GM19023 (cell line): Measurements from ENCODE around the gene MAST3.

Source experiments
- ATAC-seq: cut with Tn5 transposase; IDR thresholded peaks from one replicate; pipeline ENCODE4 v1.9.1; 2021; ENCODE audit warnings: mild to moderate bottlenecking, moderate library complexity; ENCODE audit not compliant: unreplicated experiment

MAST3 gene

DNA sequence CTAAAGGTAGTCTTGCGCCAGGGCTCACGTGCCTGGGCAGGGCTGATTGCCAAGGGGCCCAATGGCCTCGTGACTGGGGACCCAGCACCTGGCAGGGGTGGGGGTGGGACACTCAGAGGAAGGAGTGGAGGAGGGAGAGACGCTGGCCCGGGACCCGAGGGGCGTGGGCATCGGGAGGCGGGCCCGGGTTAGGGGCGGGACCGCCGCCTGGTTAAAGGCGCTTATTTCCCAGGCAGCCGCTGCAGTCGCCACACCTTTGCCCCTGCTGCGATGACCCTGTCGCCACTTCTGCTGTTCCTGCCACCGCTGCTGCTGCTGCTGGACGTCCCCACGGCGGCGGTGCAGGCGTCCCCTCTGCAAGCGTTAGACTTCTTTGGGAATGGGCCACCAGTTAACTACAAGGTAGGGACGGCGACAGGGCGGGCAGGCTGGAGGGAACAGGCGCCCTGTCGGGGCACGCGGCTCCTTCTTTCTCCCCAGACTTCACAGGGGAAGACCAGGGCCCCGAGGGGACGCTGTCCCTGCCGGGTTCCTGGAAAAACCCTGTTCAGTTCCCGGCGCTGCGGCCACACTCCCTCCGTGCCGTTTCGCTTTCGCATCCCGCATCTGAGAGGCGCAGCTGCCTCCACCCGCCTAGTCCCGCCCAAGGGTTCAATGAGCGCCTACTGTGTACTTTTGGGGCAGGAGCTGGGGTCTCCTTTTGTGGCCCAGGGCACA is 76.2 kb downstream of the MAST3 start, which contains the start of gene IFI30:
Gene IFI30 (plus strand): TSS at position 242 of the 717 bp plus-strand sequence. CDS start 29 bp downstream, at position 271.
- ATAC-seq, result peak; percentile 54

DNA sequence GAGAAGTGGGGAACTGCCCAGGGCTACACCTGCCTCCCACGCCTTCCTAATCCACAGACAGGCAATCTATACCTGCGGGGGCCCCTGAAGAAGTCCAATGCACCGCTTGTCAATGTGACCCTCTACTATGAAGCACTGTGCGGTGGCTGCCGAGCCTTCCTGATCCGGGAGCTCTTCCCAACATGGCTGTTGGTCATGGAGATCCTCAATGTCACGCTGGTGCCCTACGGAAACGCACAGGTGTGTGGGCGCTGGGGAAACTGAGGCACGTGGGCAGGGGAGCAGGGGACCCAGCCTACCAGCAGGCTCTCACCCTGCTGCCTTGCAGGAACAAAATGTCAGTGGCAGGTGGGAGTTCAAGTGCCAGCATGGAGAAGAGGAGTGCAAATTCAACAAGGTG is 77.4 kb downstream of the MAST3 start:
- no peak for ATAC-seq

DNA sequence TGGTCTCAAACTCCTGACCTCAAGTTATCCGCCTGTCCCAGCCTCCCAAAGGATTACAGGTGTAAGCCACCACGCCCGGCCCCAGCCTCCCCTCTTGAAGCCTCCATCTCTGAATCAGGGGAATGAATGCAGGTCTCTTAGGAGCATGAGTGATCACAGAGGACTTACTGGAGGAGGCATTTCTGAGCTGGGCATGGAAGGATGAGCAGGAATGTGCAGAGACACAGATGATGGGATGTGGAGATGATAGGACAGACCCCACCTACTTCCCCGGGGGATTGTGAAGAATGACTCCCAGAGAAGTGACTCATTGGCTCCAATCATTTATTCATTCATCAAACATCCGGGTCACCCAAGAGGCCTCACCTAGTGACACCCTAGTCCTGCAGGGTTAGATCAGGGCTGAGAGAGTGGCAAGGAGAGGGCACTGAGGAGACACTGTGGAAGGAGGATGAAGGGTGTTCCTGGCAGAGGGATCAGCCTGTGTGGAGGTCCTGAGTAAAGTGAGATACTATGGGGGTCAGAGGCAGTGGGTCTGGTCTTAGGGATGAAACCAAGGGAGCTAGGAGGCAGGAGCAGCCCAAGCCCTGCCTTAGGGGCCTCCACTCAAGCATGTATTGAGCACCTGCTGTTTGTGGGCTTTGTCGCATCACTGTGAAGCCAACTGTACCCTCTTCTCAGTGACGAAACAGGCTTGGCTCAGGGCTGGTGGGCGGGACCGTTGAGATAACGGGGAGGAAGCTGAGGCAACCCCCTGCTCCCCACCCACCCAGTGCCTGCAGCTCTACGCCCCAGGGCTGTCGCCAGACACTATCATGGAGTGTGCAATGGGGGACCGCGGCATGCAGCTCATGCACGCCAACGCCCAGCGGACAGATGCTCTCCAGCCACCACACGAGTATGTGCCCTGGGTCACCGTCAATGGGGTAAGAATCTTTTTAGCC is 79.1 kb downstream of the MAST3 start:
- no peak for ATAC-seq

DNA sequence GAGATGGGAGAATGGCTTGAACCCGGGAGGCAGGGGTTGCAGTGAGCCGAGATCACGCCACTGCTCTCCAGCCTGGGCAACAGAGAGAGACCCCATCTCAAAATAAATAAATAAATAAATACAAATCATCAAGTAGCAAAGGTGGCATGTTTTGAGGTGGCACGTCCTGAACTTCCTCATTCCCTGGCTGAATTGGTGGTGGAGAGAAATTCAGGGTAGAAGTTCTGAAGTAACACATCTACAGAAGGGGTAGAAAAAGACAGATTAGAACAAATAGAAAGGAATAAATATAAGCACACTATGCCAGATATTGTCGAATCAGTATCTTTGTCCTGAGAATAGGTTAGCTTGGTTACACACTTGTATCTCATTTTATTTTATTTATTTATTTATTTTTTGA is 82.4 kb downstream of the MAST3 start:
- no peak for ATAC-seq

DNA sequence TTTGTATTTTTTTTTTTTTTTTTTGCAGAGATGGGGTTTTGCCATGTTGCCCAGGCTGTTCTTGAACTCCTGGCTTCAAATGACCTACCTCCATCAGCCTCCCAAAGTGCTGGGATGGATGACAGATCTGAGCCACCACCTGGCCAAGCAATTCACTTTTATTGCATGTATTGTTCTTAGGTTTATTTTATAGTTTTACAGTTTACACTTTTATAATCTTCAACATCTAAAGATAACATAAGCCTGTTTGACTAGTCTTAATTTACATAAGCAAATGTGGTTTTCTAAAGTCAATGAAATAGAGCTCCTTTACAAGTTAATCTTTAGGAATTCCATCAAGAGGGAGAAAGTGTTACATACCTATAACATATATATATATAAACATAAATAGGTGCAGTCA is 86.0 kb downstream of the MAST3 start:
- no peak for ATAC-seq

DNA sequence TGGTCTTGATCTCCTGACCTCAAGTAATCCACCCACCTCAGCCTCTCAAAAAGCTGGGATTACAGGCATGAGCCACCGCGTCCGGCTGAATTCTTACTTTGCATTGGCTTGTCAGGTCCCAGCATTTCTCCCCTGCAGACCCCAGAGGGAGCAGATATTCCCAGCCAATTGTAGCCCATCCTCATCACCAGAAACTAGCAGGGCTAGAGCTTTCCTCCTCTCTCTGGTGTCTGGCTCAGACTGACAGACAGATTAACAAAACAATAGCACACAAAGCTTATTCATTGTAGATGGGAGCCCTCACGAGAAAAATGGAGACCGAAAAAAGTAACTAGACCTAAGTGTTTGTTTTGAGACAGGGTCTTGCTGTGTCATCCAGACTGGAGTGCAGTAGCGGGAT is 88.0 kb downstream of the MAST3 start:
- ATAC-seq, result no peak

DNA sequence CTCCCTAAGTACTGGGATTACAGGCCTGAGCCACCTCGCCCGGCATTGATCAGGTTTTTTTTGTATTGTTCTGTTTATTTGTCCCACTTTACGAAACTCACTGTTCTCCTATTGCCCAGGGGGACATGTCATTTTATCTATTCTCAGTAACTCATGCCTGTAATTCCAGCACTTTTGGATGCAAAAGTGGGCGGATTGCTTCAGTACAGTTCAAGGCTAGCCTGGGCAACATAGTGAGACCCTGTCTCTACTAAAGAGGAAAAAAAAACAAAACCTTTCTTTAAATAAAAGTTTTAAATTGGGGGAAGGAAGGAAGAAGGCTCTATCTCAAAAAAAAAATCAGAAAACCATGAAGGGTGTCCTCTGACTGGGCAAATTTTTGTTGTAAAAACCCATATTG is 92.7 kb downstream of the MAST3 start:
- no peak for ATAC-seq

DNA sequence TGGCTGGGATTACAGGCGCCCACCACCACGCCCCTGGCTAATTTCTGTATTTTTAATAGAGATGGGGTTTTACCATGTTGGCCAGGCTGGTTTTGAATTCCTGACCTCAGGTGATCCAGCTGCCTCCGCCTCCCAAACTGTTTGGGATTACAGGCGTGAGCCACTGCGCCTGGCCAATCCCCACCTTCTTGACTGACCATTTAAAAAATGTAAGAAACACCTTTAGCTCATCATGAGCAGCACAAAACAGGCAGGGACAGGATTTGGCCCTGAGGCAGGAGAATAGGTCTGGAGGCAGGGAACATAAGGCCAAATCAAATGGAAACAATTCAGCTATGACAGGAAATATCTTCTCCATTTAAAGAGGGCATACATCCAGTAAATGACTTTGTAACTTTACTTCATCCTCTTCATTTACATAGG is 94.1 kb downstream of the MAST3 start:
- no peak for ATAC-seq

DNA sequence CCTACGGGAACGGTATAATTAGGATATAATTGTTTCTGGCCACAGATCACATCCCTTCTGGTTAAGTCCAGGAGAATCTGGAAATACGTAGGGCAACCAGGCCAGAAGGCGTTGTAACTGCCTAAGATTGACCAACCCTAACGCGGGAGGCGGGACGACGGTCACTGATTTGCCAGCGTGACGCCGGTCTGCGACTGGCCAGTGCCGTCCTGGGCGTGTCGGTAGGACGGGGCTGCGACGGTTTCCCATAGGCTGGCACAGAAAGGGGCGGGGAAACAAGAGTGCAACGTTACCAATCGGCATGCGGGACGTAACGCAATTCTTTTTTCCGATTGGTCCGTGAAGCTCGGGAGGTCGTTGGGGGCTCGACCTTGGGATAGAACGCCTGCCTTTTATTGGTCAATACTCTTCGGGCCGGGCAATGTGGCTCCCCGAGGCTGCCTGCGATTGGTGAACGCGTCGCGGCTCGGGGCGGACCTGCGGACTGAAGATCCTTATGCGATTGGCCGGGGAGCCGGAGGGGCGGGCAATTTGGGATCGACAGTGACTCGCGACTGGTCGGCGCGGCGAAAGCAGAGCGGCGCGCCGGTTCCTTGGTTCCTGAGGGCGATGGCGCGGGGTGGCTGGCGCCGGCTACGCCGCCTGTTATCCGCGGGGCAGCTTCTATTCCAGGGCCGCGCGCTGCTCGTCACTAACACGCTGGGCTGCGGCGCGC is 95.3 kb downstream of the MAST3 start, which contains the start of gene MPV17L2:
Gene MPV17L2 (plus strand): TSS at position 546 of the 715 bp plus-strand sequence. CDS start 64 bp downstream, at position 610.
- ATAC-seq, result peak; percentile 89

DNA sequence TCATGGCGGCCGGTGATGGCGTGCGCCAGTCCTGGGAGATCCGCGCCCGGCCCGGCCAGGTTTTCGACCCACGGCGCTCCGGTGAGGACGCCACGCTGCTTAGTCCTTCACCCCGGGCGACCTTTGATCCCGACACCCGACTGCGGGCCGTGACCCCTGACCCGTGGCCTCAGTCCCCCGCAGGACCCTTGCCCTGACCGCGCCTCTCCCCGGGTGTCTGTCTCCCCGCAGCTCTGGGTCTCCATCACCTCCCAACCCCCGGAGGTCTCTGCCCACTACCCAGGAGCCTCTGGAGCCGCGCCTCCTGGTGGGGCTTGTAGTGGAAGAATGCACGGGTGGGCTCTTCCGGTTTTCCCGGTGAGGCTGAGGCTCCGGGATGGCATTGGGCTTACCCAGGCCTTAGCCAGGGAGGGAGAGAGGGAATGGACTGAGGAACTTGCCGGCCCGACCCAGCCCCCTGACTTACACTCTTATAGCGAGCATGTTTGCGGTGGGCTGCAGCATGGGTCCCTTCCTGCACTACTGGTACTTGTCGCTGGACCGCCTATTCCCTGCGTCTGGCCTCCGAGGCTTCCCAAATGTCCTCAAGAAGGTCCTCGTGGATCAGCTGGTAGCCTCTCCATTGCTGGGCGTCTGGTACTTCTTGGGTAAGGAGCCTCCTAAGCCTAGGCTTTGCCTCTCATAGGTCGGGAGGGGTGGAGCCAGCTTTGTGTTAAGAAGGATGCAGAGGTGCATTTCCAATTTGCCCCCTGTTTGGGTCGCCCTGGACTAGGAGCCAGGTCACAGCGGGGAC is 96.0 kb downstream of the MAST3 start:
- no peak for ATAC-seq

DNA sequence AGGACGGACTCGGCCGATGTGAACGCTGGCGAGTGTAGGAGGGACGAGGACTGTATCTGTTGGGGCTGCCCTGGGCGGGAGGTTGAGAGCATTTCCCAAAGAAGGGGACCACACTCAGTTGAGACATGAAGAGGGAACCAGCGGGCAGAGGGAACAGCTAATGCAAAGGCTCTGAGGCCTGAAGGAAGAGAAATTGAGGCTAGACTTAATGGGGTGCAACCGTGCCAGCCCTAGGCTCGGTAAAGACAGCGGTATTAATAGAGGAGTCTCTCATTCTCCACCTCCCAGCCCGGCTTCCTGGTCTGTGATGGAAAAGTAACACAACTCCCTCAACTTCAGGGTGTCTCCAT is 96.6 kb downstream of the MAST3 start:
- no peak for ATAC-seq

DNA sequence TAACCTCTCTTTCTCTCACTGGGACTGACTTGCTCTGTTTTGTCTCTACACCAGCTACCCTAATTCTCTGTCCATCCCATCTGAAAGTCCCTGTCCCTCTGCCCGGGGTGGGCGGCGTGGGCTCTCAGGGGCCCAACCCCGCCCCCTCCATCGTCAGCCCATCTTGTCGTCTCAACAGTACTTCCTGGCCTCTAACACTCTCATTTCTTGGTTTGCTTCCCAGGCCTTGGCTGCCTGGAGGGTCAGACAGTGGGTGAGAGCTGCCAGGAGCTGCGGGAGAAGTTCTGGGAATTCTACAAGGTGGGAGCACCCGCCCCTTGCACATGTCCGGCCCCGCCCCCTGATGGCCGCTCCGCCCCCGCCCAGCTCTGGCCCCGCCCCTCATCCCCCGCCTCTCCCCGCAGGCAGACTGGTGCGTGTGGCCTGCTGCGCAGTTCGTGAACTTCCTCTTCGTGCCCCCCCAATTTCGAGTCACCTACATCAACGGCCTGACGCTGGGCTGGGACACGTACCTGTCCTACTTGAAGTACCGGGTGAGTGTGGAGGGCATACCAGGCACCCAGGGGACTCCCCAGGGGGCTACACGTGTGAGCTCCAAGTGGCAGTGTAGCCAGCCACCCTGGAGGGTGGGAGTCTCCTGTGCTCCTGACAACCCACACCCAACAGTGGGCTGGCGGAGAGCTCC is 97.1 kb downstream of the MAST3 start:
- ATAC-seq, result no peak

DNA sequence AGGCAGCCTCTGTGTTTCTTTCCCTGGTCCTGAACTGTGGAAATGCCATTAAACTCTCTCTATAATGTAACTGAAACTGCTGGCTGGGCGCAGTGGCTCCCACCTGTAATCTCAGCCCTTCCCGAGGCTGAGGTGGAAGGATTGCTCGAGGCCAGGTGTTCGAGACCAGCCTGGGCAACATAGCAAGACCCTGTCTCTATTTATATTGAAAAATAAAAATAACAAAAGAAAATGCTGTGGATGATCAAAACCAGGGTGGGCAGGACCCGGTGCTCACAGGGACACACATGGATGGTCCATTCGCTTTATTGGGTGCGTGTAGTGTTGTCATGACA is 98.9 kb downstream of the MAST3 start:
- ATAC-seq, result no peak

DNA sequence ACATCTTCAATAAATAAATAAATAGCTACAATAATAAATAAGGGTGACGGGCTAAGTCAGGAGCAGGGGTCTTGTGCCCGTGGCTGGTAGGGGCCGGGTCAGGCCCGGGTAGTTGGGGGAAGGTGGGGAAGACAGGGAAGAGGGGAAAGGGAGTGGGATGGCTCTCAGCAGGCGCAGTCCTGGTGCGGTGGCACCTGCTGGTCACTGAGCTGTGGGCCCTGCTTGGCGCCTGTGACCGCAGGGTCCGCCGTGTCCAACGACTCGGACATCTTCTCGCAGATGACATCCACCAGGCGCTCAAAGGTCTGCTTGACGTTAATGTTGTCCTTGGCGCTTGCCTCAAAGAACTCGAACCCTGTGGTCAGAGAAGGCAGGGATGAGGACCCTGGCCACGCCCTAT is 99.7 kb downstream of the MAST3 start:
- ATAC-seq, result no peak

DNA sequence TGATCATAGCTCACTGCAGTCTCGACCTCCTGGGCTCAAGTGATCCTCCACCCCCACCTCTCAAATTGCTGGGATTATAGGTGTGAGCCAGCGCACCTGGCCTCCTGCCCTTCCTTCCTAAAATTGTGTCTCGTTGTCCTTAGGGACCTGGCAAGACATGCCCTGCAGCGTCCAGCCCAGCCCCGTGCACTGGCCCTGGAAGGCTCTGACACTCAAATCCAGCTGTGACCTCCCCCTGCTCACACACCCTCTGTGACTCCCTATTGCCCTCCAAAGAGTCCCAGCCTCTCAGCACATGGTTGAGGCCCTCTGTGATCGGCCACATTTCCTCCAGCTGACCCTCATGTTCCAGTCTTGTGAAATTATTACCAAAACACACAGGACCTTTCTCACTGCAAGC is 100.4 kb downstream of the MAST3 start:
- no peak for ATAC-seq

DNA sequence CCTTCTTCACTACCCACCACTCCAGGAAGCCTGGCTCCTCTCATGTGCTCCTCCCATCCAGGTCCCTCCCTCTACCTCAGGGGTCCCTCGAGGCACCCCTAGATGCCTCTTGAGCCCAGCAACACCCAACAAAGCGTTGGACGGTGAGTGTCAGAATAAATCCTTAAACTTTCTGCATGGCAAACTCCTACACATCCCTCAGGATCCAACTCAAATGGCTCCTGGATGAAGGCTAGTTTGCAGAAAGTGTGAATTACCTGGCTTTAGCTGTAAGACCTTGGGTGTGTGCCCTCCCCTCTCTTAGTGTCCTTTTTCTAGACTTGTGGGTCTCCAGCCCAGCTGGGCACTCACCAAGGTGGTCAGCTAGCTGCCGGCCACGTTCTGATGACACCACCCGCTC is 100.8 kb downstream of the MAST3 start:
- no peak for ATAC-seq
